Measurements from ENCODE around the gene SPINT3. TPM values are rescaled to one million over a fixed set of nuclear protein-coding genes. Genes with fewer than 3 reads are reported as not detected.

The SPINT3 gene, protein sequence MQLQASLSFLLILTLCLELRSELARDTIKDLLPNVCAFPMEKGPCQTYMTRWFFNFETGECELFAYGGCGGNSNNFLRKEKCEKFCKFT
- polyA plus RNA-seq (2013, experiment 1 of 2; ENCODE audit: insufficient read length): not detected
- polyA plus RNA-seq (2013, experiment 2 of 2; ENCODE audit: insufficient read length): not detected

DNA sequence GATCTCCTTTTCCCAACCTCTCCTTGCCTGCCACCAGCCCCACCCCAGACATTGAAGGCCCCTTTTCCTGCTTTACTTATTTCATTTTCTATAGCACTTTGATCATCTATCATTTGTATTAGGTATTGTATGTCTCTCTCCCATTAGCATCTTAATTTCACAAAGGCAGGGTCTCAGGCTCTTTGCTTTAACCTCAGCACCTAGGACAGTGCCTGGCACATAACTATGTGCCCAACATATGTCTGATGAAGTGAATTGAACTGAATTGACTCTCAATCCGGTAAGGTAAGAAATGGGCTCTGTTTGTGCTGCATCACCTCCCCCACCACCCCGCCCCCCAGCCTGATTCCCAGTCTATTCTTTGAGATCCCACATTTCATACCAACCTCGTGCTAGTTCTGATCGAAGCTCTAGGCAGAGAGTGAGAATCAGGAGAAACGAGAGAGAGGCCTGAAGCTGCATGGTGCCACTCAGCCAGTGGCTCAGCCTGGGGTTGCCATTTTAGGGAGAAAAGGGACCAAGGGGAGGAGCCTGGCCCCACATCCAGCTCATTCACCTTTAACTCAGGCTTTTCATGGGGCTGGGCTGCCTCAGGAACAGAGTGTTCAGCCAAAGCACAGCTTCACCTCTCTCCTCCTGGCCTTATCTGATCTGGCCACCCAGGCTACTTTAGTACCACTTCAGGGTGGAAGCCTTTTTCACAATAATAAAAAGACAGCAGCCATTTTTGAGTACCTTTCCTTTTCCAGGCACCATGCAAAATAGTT is at the start of gene SPINT3:
Gene SPINT3, minus strand, starts transcription at position 476 of the 767 bp plus-strand sequence. Its CDS starts 14 bp downstream, at position 462.
- DNase-seq: no peak

DNA sequence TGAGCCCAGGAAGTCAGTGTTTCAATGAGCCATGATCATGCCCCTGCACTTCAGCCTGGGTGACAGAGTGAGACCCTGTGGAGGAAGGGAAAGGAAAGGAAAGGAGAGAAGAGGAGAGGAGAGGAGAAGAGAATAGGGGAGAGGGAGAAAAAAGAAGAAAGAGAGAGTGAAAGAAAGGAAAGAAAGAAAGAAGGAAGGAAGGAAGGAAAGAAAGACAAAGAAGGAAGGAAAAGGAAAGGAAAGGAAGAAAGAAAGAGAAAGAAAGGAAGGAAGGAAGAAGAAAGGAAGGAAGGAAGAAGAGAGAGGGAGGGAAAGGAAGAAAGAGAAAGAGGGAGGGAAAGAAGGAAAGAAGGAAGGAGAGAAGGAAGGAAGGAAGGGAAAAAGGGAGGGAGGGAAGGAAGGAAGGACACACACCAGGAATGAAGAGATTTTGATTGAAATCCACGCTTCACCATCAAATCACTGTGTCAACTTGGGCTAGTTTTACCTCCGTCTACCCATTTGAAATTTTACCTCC is 49.4 kb upstream of the SPINT3 start:
- no peak for DNase-seq

DNA sequence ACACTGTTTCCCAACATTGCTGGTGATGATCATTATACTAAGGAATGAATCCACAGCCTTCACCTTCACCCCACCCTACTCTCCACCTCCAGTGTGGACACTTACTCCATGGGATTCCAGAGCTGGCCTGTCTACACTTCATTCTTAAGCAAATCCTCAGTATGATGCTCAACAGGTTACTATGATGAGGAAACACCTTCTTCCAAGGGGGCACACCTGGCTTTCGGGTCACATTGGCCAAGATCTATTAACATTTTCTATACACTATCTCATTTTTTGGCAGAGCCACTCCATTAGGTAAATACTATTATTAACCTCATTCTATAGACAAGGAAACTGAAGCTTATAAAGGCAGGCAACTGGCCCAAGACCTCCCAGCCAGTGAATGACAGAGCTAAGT is 39.8 kb upstream of the SPINT3 start:
- no peak for DNase-seq

- no peak for DNase-seq
Measured at GRCh38 chr20:45552456-45552855, 37.0 kb upstream of the SPINT3 start.

GRCh38 chr20:45550765-45551164 is 35.3 kb upstream of the SPINT3 start:
- DNase-seq: no peak

- no peak for DNase-seq
Measured at GRCh38 chr20:45548410-45548809, 33.0 kb upstream of the SPINT3 start.

DNA sequence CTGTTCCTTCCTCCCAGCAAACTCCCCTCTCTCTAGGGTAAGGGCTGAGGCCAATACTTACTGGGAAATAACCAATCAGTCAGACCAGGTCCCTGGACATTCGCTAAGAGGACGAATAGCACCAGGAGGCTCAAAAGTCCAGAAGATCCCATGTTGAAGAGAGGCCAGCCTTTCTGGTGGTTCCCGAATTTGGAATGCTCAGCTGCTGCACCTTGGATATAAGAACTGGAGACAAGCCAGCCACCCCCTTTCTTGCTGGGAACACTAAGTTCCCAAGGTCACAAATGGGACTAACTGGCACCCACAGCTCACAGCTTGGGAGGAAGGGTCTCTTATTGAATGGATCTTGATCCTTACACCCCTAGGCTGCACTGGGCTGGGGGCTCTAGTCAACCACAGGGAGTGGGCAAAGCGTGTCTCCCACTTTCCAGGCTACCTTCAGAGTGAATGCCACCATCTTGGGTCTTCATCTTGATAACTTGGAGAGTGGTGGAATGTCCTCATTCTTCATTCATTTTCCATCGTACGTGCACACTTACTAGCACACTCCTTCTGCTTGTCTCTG is 31.9 kb upstream of the SPINT3 start, which contains the start of gene EPPIN:
Gene EPPIN, minus strand, starts transcription at position 196 of the 565 bp plus-strand sequence. Its CDS starts 44 bp downstream, at position 152.
- no peak for DNase-seq

- peak; percentile 24 for DNase-seq
Measured at GRCh38 chr20:45545754-45546453, 30.5 kb upstream of the SPINT3 start.

- no peak for DNase-seq
Measured at GRCh38 chr20:45545351-45545750, 29.9 kb upstream of the SPINT3 start.

DNA sequence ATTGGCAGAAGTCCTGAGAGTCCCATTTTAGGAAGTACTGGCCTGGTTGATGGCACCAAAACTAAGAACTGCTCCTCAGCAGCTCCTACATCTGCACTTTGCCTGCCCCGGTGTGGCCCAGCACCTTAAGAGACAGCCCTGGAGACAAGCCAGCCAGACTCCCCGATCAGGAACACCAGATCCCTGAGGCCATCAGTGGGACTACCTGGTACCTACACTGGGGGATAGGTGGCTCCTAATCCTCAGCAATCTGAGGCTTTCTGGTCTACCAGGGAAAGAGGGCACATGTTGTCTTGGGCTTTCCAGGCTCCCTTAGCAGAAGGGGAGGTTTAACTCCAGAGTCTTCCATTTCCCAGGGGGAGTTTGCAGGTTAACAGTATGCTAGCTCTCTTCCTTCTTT is 24.0 kb upstream of the SPINT3 start, which contains the start of gene WFDC6:
Gene WFDC6, minus strand, starts transcription at position 101 of the 400 bp plus-strand sequence. Its CDS starts 75 bp downstream, at position 26.
- DNase-seq: no peak

GRCh38 chr20:45538209-45538799 is 22.9 kb upstream of the SPINT3 start:
- no peak for DNase-seq

DNA sequence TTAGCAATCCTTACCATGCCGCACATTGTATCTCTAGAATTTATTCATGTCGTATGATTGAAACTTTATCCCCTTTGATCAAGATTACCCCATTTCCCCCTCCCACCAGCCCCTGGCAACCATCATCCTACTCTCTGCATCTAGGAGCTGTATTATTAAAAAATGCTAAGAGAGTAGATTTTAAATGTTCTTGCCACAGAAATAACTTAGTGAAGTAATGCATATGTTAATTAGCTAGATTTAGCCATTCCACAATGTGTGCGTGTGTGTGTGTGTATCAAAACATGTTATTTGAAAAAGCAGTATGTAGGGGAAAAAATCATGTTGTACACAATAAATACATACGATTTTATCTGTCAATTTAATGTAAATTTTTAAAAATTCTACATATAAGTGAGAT is 11.9 kb upstream of the SPINT3 start:
- no peak for DNase-seq

GRCh38 chr20:45523821-45524220 is 8.4 kb upstream of the SPINT3 start:
- DNase-seq: no peak

DNA sequence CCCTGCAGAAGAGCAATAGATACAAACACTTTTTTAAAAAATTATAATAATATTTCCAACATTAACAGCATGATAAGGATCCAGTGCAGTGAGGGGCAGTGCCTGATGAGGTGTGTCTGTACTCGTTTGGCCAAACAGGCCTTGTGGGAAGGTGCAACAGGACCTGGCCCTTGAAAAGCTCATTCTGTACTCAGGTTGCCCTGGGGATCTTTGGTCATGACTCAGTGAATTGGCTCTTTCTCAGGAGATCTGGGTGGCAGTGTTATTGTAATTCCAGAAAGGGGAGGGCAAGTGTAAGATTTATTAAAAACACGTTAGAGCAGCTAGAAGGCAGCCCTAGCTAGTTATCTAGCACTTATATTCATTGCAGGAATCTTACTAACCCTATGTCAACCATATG is 2.9 kb upstream of the SPINT3 start:
- DNase-seq: no peak

DNA sequence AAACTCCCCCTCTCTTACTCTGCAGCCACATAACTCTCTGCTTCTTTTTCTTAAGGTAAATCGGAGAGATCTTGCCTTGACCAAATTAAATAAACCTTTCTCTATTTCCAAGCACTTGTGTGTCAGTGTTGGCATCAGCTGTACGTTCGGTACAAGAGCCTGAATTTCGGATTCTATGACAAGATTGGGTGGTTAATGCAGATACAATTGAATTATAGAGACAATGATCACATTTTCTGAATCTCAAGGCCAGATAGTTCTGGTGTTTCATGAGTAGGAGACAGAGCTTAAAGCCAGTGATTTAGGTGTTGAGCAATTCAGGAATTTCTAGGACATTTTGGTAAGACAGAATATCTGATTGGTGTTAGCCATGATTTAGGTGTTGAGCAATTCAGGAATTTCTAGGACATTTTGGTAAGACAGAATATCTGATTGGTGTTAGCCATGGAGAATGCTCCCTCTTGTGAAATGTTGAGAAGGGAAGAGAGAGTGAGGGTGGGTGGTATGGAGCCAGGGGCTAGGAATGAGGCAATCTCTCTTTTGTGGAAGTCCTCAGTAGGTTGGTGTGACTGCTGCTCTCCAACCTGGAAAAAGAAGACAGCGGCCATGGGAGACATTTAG is 5.1 kb downstream of the SPINT3 start:
- DNase-seq: no peak

DNA sequence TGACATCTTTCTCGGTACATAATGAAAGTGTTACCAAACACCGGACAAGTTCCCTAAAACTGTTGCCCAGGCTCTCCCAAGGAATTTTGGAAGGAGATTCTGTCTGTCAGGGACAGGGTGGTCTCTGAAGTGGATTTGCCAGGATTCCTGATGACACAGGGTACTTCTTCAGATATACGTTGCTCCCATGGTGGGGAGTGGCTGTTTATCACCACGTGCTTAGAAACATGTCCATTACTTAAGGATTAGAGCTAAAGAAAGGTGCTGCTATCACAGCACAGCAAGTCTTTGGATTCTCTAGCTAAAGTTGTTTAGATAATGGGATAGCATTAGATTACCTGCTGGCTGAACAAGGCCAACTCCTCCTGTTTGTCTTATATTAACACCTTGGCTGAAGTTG is 6.3 kb downstream of the SPINT3 start:
- no peak for DNase-seq

GRCh38 chr20:45508068-45508886 is 7.1 kb downstream of the SPINT3 start:
- no peak for DNase-seq

- DNase-seq: no peak
Measured at GRCh38 chr20:45507011-45507820, 8.2 kb downstream of the SPINT3 start.

GRCh38 chr20:45506398-45506797 is 9.0 kb downstream of the SPINT3 start:
- no peak for DNase-seq

GRCh38 chr20:45503403-45503802 is 12.0 kb downstream of the SPINT3 start:
- no peak for DNase-seq

Measured in fibroblast of skin of back (primary cell).